ENCODE results near the gene DUSP28.

DUSP28 gene

GRCh38 chr2:240568678-240569522 lies 8.7 kb downstream of the DUSP28 start:
- Histone ChIP-seq H2BK15ac (ENCODE audit: low read depth, poor library complexity, severe bottlenecking) (peak overlapping the region; percentile 46), H2AFZ (ENCODE audit: low read depth, low read length) (peak overlapping the region; percentile 47), H3K9me3 (ENCODE audit: control insufficient read depth, low read length) (no peaks in the 10 kb centered on the region), H3K4me1 (ENCODE audit: control insufficient read depth, insufficient read depth, low read depth, low read length) (peaks cover 53% of the 10 kb centered on the region), H3K9ac (ENCODE audit: low read length) (peak overlapping the region; percentile 76), H2BK120ac (ENCODE audit: low read depth, low read length) (peak overlapping the region; percentile 77), H2BK12ac (ENCODE audit: low read length in 2 of 2) (peak overlapping the region in 1 of 2 experiments; percentile 16), H3K4me3 (ENCODE audit: insufficient read depth in 1 of 2, low read depth in 1 of 2, low read length in 2 of 2) (peak overlapping the region; percentile 73 to 86), H3K36me3 (ENCODE audit: control insufficient read depth in 1 of 2, insufficient read depth in 2 of 2, low read depth in 1 of 2, low read length in 2 of 2) (peaks cover 4 to 39% of the 10 kb centered on the region in 2 experiments), H3K4me2 (ENCODE audit: low read length, poor library complexity, severe bottlenecking) (peak overlapping the region; percentile 85), H2AK5ac (ENCODE audit: low read length, severe bottlenecking) (no peak overlapping the region), H3K4ac (ENCODE audit: low read depth in 1 of 2, low read length in 2 of 2) (peak overlapping the region; percentile 74 to 90), H3K14ac (ENCODE audit: low read length in 2 of 2) (peak overlapping the region in 1 of 2 experiments; percentile 90), H3K27me3 (ENCODE audit: control insufficient read depth in 1 of 2, insufficient read depth in 1 of 2, low read length in 2 of 2) (no peaks in the 10 kb centered on the region), H4K91ac (ENCODE audit: low read length) (peak overlapping the region; percentile 87), H3K27ac (ENCODE audit: low read length, poor library complexity, severe bottlenecking) (no peak overlapping the region), H4K8ac (ENCODE audit: low read length) (peak overlapping the region; percentile 86), H3K79me1 (replicated peaks; ENCODE audit: low read length, poor library complexity, severe bottlenecking) (peaks cover 50% of the 10 kb centered on the region), H2BK5ac (ENCODE audit: low read depth, low read length, poor library complexity, severe bottlenecking) (no peak overlapping the region), H3K23ac (ENCODE audit: low read length in 2 of 2) (peak overlapping the region in 1 of 2 experiments; percentile 50), H3K18ac (ENCODE audit: low read depth in 1 of 2, low read length in 2 of 2) (peak overlapping the region; percentile 74 to 93)
- WGBS: 10% methylated on average over 63 of the region's 93 CpGs
- peak; percentile 60 for DNase-seq

- H3K4ac ChIP-seq (ENCODE audit: low read depth in 1 of 2, low read length in 2 of 2): peak overlapping the region in 1 of 2 experiments; percentile 27
- H3K79me1 ChIP-seq (replicated peaks; ENCODE audit: low read length, poor library complexity, severe bottlenecking): peaks cover 46% of the 10 kb centered on the region
- H2BK12ac ChIP-seq (ENCODE audit: low read length in 2 of 2): no peak overlapping the region
- H2AFZ ChIP-seq (ENCODE audit: low read depth, low read length): no peak overlapping the region
- no peak overlapping the region for H4K8ac ChIP-seq (ENCODE audit: low read length)
- no peak overlapping the region for H2BK120ac ChIP-seq (ENCODE audit: low read depth, low read length)
- no peak overlapping the region for H3K27ac ChIP-seq (ENCODE audit: low read length, poor library complexity, severe bottlenecking)
- no peaks in the 10 kb centered on the region for H3K27me3 ChIP-seq (ENCODE audit: control insufficient read depth in 1 of 2, insufficient read depth in 1 of 2, low read length in 2 of 2)
- peak overlapping the region; percentile 76 for H3K9ac ChIP-seq (ENCODE audit: low read length)
- H3K4me2 ChIP-seq (ENCODE audit: low read length, poor library complexity, severe bottlenecking): peak overlapping the region; percentile 85
- no peaks in the 10 kb centered on the region for H3K9me3 ChIP-seq (ENCODE audit: control insufficient read depth, low read length)
- H3K4me3 ChIP-seq (ENCODE audit: insufficient read depth in 1 of 2, low read depth in 1 of 2, low read length in 2 of 2): peak overlapping the region in 1 of 2 experiments; percentile 86
- no peak overlapping the region for H2BK15ac ChIP-seq (ENCODE audit: low read depth, poor library complexity, severe bottlenecking)
- no peak overlapping the region for H4K91ac ChIP-seq (ENCODE audit: low read length)
- H3K36me3 ChIP-seq (ENCODE audit: control insufficient read depth in 1 of 2, insufficient read depth in 2 of 2, low read depth in 1 of 2, low read length in 2 of 2): peaks cover 4 to 39% of the 10 kb centered on the region in 2 experiments
- H3K23ac ChIP-seq (ENCODE audit: low read length in 2 of 2): peak overlapping the region in 1 of 2 experiments; percentile 26
- 92% methylated on average over 9 of the region's 9 CpGs for WGBS
- no peak overlapping the region for H3K14ac ChIP-seq (ENCODE audit: low read length in 2 of 2)
- no peak overlapping the region for H3K18ac ChIP-seq (ENCODE audit: low read depth in 1 of 2, low read length in 2 of 2)
- no peak overlapping the region for H2BK5ac ChIP-seq (ENCODE audit: low read depth, low read length, poor library complexity, severe bottlenecking)
- no peak overlapping the region for H2AK5ac ChIP-seq (ENCODE audit: low read length, severe bottlenecking)
- H3K4me1 ChIP-seq (ENCODE audit: control insufficient read depth, insufficient read depth, low read depth, low read length): peaks cover 53% of the 10 kb centered on the region
- no peak for DNase-seq
These were observed 9.4 kb downstream of the DUSP28 start for GRCh38 chr2:240569523-240569997.

GRCh38 chr2:240569998-240570530 lies 9.9 kb downstream of the DUSP28 start:
- Histone ChIP-seq H4K91ac (ENCODE audit: low read length) (no peak overlapping the region), H2BK5ac (ENCODE audit: low read depth, low read length, poor library complexity, severe bottlenecking) (no peak overlapping the region), H3K4ac (ENCODE audit: low read depth in 1 of 2, low read length in 2 of 2) (no peak overlapping the region), H3K14ac (ENCODE audit: low read length in 2 of 2) (no peak overlapping the region), H2BK15ac (ENCODE audit: low read depth, poor library complexity, severe bottlenecking) (no peak overlapping the region), H3K9ac (ENCODE audit: low read length) (no peak overlapping the region), H3K4me1 (ENCODE audit: control insufficient read depth, insufficient read depth, low read depth, low read length) (peaks cover 53% of the 10 kb centered on the region), H3K27ac (ENCODE audit: low read length, poor library complexity, severe bottlenecking) (no peak overlapping the region), H3K36me3 (ENCODE audit: control insufficient read depth in 1 of 2, insufficient read depth in 2 of 2, low read depth in 1 of 2, low read length in 2 of 2) (peaks cover 9 to 43% of the 10 kb centered on the region in 2 experiments), H2AFZ (ENCODE audit: low read depth, low read length) (no peak overlapping the region), H3K79me1 (replicated peaks; ENCODE audit: low read length, poor library complexity, severe bottlenecking) (peaks cover 48% of the 10 kb centered on the region), H2BK12ac (ENCODE audit: low read length in 2 of 2) (peak overlapping the region in 1 of 2 experiments; percentile 34), H3K27me3 (ENCODE audit: control insufficient read depth in 1 of 2, insufficient read depth in 1 of 2, low read length in 2 of 2) (no peaks in the 10 kb centered on the region), H3K9me3 (ENCODE audit: control insufficient read depth, low read length) (no peaks in the 10 kb centered on the region), H3K4me3 (ENCODE audit: insufficient read depth in 1 of 2, low read depth in 1 of 2, low read length in 2 of 2) (peak overlapping the region in 1 of 2 experiments; percentile 86), H2BK120ac (ENCODE audit: low read depth, low read length) (no peak overlapping the region), H2AK5ac (ENCODE audit: low read length, severe bottlenecking) (no peak overlapping the region), H3K23ac (ENCODE audit: low read length in 2 of 2) (no peak overlapping the region), H3K18ac (ENCODE audit: low read depth in 1 of 2, low read length in 2 of 2) (no peak overlapping the region), H3K4me2 (ENCODE audit: low read length, poor library complexity, severe bottlenecking) (no peak overlapping the region), H4K8ac (ENCODE audit: low read length) (peak overlapping the region; percentile 25)
- no peak for DNase-seq
- WGBS: 96% methylated on average over 15 of the region's 15 CpGs
